ENCODE results near the gene NAT8L. TPM values are rescaled to one million over a fixed set of nuclear protein-coding genes. Genes with fewer than 3 reads are reported as not detected.

Gene NAT8L
- total RNA-seq, 2 experiments from 2014 or later, result 0.21 to 0.32 TPM

- no peak for DNase-seq
- Mint-ChIP-seq H3K9me3 (peaks cover 19% of the 10 kb centered on the region), H3K4me3 (no peak overlapping the region), H3K36me3 (ENCODE audit: low read depth) (no peaks in the 10 kb centered on the region), H3K27ac (no peak overlapping the region), H3K27me3 (ENCODE audit: low read depth) (no peaks in the 10 kb centered on the region), H3K4me1 (ENCODE audit: low read depth) (no peaks in the 10 kb centered on the region)
- intact Hi-C loops (cut with micrococcal nuclease), result no loop called here
- CTCF ChIA-PET, result no interaction called here
These were observed 44.2 kb downstream of the NAT8L start for GRCh38 chr4:2103127-2103842.

- Mint-ChIP-seq H3K27ac (no peak overlapping the region), H3K4me3 (no peak overlapping the region), H3K36me3 (ENCODE audit: low read depth) (no peaks in the 10 kb centered on the region), H3K27me3 (ENCODE audit: low read depth) (no peaks in the 10 kb centered on the region), H3K9me3 (peaks cover 19% of the 10 kb centered on the region), H3K4me1 (ENCODE audit: low read depth) (no peaks in the 10 kb centered on the region)
- intact Hi-C loops (cut with micrococcal nuclease), result no loop called here
- no peak for DNase-seq
- CTCF ChIA-PET, result no interaction called here
These were observed 44.9 kb downstream of the NAT8L start for GRCh38 chr4:2103843-2104547.

GRCh38 chr4:2104556-2105345 lies 45.6 kb downstream of the NAT8L start:
- no peak for DNase-seq
- intact Hi-C loops (cut with micrococcal nuclease), result no loop called here
- Mint-ChIP-seq H3K36me3 (ENCODE audit: low read depth) (no peaks in the 10 kb centered on the region), H3K27ac (no peak overlapping the region), H3K4me1 (ENCODE audit: low read depth) (no peaks in the 10 kb centered on the region), H3K4me3 (no peak overlapping the region), H3K9me3 (peaks cover 19% of the 10 kb centered on the region), H3K27me3 (ENCODE audit: low read depth) (no peaks in the 10 kb centered on the region)
- CTCF ChIA-PET, result no interaction called here

GRCh38 chr4:2105559-2105958 lies 46.4 kb downstream of the NAT8L start:
- no peaks in the 10 kb centered on the region for H3K36me3 Mint-ChIP-seq (ENCODE audit: low read depth)
- H3K27me3 Mint-ChIP-seq (ENCODE audit: low read depth), result no peaks in the 10 kb centered on the region
- H3K4me3 Mint-ChIP-seq, result no peak overlapping the region
- H3K4me1 Mint-ChIP-seq (ENCODE audit: low read depth), result no peaks in the 10 kb centered on the region
- CTCF ChIA-PET, result interaction anchor here (1.2 kb wide), 1 partner anchor 22 kb away, joined by 3 read pairs; no protein-coding TSS in a partner anchor
- no peak for DNase-seq
- H3K27ac Mint-ChIP-seq, result no peak overlapping the region
- H3K9me3 Mint-ChIP-seq, result peaks cover 19% of the 10 kb centered on the region
- intact Hi-C loops (cut with micrococcal nuclease), result no loop called here

GRCh38 chr4:2116687-2117400 lies 57.7 kb downstream of the NAT8L start:
- H3K4me1 Mint-ChIP-seq (ENCODE audit: low read depth), result no peaks in the 10 kb centered on the region
- no peak overlapping the region for H3K4me3 Mint-ChIP-seq
- H3K9me3 Mint-ChIP-seq, result no peaks in the 10 kb centered on the region
- CTCF ChIA-PET, result no interaction called here
- no peaks in the 10 kb centered on the region for H3K27me3 Mint-ChIP-seq (ENCODE audit: low read depth)
- no peak for DNase-seq
- intact Hi-C loops (cut with micrococcal nuclease), result no loop called here
- no peak overlapping the region for H3K27ac Mint-ChIP-seq
- no peaks in the 10 kb centered on the region for H3K36me3 Mint-ChIP-seq (ENCODE audit: low read depth)

Other genes starting within 250 kb of the NAT8L start
- gene LETM1, start 203.2 kb upstream of the NAT8L start, total RNA-seq, result 10 to 100 TPM; 36.3 to 40.5 TPM
- 100 to 1,000 TPM; 246 to 250 TPM for gene NSD2, start 187.9 kb upstream of the NAT8L start, total RNA-seq
- 10 to 100 TPM; 44.1 to 45.3 TPM for gene NELFA, start 50.4 kb upstream of the NAT8L start, total RNA-seq
- 10 to 100 TPM; 18.0 to 18.1 TPM for gene HAUS3, start 182.8 kb downstream of the NAT8L start, total RNA-seq
- 1 to 10 TPM in 1 of 2 experiments, under 1 TPM in 1; 0.91 to 1.3 TPM for gene POLN, start 182.8 kb downstream of the NAT8L start, total RNA-seq
- 1 to 10 TPM; 2.3 to 2.7 TPM for gene MXD4, start 202.8 kb downstream of the NAT8L start, total RNA-seq

All from activated naive CD4-positive, alpha-beta T cell treated with anti-CD3 and anti-CD28 coated beads for 36 hours (primary cell).